Erythroblast (primary cell): Measurements from ENCODE around the gene ACAD8.

Experiments used
- DNase-seq, 2 experiments: peaks; one replicate each; lab custom pipeline; 2025; lab: John Stamatoyannopoulos, UW
- GATA1 ChIP-seq: IDR thresholded peaks from 2 replicates; pipeline ENCODE4 v1.6.1; 2011; ENCODE audit warnings: low read depth, mild to moderate bottlenecking, control low read depth, low read length, moderate library complexity
- POLR2A ChIP-seq: IDR thresholded peaks from 2 replicates; pipeline ENCODE4 v1.6.1; 2011; ENCODE audit warnings: mild to moderate bottlenecking, low read length

Gene ACAD8

DNA sequence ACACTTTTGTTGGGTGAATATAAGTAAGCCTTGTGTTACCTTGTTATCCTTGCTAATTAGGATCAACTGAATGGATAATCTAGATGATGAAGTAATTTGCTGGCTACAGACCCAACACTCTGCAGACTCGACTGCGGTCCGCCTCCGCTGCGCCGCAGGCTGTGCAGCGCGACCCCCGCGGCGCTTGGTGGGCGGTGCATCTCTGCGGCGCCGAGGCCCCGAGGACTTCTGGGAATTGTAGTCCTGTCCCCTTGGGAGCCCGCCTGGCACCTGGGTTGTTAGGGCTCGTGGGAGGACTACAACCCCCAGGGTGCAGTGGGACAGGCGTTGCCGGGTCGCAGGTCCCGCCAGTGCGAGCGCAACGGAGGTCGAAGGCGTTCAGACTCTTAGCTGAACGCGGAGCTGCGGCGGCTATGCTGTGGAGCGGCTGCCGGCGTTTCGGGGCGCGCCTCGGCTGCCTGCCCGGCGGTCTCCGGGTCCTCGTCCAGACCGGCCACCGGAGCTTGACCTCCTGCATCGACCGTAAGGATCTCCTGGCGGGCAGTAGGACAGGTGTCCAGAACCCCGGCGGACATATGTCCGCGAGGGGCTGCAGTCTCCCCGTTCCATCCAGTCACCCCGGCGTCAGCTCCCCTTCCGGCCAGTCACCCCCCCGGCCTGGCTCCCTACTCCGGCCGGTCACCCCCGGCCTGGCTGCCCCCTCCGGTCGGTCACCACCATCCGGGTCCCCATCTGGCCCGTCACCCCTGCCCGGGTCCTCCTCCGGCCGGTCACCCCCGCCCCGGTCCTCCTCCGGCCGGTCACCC is at the start of gene ACAD8, which contains the start of gene THYN1:
ACAD8 (plus strand) TSS at position 381 of the 806 bp plus-strand sequence; CDS start at position 414, 33 bp downstream.
THYN1 (minus strand) TSS at position 165 of the 806 bp plus-strand sequence. CDS start 470 bp downstream, outside the sequence.
- TF ChIP-seq POLR2A (peak; percentile 81), GATA1 (no peak)
- DNase-seq: peak; percentile 96 to 98

DNA sequence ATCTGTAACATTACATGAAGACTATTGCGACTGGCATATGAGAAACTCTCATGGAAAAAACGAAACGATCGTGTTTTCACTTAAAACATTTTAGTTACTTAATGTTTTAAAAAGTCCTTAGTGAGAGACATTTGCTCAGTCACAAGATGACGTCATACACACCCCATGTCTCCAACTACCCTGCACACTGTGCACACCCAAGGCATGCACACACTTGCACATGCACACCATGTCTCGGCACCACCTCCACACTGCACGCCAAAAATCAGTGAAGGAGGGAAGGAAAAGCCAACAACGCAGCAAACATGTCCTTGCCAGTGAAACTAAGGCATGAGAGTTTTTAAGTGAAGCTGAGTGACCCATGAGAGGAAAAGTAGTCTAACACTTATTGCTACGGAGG is 47.6 kb upstream of the ACAD8 start:
- TF ChIP-seq GATA1 (no peak), POLR2A (no peak)
- no peak for DNase-seq

DNA sequence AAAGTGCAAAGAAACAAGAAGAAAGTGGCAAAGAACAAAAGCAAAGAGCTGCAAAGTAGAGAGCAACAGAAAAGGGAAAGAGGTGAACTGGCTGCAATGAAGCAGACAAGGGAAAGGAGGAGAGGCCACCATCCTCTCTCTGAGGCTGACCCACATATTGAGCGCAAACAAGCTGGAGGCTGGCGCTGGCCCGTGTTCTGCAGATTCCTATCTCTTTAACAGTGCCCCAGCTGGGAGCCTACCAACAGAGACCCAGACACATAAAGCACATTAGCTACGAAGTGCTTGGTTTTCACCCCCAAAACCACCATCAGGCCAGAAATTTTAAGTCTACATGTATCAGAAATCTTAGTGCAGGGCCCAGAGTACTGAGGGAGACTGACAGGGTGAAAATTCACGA is 47.2 kb upstream of the ACAD8 start:
- TF ChIP-seq GATA1: no peak
- no peak for TF ChIP-seq POLR2A
- DNase-seq: no peak

DNA sequence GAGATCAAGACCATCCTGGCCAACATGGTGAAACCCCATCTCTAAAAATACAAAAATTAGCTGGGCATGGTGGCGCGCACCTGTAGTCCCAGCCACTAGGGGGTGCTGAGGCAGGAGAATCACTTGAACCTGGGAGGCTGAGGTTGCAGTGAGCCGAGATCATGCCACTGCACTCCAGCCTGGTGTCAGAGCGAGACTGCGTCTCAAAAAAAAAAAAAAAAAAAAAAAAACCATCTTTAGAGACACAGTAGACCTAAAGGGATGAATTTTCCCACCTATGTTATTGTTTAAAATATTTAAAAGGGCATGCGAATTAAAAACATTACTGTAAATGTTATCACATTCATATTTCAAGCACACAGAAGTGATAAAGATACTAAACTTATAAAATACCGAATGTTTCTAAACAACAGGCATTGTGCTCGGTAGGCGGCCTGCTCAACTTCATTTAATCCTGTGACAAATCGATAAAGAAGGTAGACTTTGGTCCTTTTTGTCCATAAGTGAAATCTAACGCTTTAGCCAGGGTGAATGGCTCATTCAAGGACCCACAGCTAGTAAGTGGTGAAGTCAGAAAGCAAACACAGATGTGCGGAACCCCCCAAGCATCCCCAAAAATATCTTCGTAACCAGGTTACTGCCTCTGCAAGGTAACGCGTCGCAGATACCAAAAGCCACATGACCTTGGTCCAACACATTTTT is 45.7 kb upstream of the ACAD8 start:
- TF ChIP-seq GATA1: no peak
- TF ChIP-seq POLR2A: no peak
- DNase-seq: peak; percentile 58 to 76

DNA sequence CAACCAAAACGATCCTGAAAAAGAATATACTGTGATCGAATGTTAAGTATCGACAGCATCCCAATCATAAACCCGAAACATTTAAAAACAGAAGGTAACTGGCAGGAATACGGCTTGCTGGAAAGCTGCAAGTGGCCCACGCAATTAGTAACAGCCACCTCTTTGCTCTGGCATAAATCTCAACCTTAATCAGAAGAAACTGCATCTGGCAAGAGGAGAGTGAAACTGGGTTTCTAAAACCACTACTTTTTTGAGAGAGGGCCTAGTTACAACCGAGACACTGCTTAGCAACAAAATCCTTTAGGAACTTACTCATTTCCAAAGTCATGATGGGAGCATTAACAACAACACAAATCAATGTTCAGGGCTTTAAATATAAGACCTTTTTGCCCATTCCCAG is 37.5 kb upstream of the ACAD8 start:
- no peak for DNase-seq
- no peak for TF ChIP-seq POLR2A
- TF ChIP-seq GATA1: no peak

DNA sequence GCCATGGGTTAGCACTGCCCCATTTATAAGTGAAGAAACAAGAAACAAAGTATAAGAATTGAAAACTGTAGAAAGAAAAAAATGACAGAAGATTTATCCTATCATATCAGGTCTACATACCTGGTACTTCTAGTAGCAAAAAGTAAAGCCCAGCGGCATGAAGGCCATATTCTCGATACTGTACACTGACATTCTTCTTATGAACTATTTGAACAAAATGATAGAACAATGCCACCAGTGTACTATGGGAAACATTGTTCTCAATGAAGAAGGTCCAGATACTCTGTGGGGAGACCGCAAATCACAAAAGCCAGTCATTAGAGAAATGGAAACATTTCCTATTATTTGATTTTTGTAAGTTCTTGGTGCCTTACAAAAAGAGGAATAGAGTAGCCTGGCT is 36.6 kb upstream of the ACAD8 start:
- TF ChIP-seq GATA1 (no peak), POLR2A (no peak)
- no peak for DNase-seq

DNA sequence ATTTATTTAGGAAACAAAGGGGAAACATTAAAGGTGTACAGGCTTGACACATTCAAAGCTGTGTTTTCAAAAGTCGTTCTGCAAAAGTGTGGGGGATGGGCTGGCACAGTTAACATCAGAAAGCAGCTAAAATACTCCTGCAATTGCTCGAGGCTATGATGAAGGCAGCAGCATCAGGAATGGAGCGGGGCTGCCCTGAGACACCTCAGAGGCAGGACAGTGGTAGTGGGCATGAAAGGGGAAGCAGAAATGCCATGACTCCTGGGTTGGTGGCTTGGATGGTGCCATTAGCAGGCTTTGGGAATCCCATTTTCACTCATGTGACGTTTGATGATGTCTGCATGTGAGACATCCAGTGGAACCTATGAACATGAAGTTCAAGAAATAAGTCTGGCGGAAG is 30.2 kb upstream of the ACAD8 start:
- no peak for TF ChIP-seq GATA1
- no peak for TF ChIP-seq POLR2A
- peak; percentile 41 to 62 for DNase-seq

DNA sequence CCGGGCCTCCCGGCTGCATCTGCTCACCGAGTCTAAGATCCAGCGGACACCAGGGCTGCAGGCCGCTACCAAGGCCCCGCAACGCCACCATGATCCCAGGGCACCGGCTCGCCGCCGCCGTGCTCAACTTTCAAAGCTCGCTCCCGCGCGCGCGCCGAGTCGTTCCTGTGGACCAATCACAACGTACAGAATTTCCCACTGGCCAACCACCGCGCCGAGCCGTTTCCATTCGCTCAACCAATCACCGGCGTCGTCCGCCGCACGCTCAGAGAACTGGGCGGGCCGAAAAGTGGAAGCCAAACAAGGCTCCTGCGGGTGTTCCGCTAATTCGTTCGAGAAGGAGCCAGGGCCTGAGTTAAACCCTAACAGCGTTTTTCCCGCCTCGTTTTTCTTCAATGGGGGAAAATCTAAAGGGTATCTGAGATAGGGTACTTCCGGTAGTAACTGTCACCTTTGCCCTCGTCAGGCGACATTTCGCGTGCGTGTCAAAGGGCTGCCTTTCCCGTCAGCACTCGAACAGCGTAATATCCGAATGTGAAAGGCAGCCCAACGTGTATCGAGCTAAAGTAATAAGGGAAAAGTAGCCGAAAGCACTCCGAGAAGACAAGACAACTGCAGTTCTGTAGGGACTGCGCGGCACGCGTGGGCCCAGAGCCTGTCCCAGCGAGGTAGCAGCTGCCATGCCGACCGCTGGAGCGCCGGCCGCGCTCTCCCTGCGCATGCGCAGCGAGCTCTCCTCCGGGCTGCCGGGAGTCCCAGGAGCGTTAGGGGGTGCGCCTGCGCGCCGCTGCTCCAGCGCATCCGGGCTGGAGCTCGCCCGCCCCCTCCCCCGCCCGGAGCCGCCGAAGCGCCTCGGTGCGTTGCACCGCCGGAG is 29.3 kb upstream of the ACAD8 start, which contains the start of the genes NCAPD3 and VPS26B:
NCAPD3 (minus strand) TSS at position 132 of the 874 bp plus-strand sequence; CDS start at position 91, 41 bp downstream.
VPS26B (plus strand) TSS at position 836 of the 874 bp plus-strand sequence. CDS start 452 bp downstream, outside the sequence.
- peak; percentile 97 for DNase-seq
- peak; percentile 99 for TF ChIP-seq POLR2A
- TF ChIP-seq GATA1: no peak

DNA sequence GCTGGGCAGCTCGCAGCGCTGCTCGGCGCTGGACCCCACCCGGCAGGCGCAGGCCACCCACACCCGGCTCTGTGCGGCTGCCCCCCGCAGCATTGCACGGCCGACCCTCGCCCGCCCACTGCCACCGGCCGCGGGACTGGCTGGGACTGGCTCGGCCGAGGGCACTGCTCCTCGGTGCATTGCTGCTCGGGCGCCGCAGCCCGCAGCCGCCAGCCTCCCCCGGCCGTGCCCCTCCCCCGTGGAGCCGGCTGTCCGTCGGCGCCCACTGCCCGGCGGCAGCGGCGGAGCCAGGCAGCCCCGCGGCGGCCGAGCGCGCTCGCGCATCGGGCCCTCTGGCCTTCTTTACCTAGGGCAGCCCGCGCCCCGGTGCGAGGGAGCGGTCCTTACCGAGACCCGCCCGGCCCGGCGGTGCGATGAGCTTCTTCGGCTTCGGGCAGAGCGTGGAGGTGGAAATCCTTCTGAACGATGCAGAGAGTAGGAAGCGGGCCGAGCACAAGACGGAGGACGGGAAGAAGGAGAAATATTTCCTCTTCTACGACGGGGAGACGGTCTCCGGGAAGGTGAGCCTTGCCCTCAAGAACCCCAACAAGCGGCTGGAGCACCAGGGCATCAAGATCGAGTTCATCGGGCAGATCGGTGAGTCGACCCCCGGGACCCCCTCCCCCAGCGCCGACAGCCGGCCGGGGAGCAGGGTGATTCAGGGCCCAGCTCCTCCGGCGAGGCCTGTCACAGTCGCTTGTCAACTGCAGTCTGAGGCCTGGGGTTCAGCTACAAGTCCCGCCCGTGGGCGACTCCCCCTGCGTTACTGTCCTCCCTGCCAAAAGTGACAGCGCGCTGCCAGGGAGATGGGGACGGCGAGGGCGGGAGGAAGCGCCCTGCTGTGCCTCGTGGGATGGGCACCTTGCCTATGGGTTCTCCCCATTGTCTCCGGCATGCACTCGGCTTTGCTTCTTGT is 28.4 kb upstream of the ACAD8 start:
- TF ChIP-seq POLR2A (peak; percentile 62), GATA1 (no peak)
- peak; percentile 85 to 86 for DNase-seq

DNA sequence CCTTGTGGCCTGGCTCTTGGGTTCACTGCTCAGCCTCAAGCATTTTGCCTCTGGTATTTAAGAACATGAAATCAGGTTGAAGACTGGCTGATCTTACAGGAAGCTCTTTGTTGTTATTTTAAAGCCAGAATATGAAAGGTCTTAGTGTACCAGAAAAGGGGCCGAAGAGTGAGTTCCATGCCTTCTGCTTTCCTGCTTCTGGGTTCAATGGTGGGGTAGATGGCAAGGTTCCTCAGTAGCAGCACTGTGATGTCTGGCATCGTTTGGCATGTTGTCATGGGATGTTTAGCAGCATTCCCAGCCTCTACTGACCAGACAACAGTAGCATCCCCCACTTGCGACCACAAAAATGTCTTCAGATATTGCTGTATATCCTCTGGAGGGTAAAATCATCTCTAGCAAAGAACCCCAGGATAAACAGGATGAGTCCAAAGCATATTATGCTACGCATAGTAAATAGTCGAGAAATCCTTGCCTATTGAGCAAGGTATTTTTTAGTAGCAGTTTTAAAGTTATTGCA is 26.5 kb upstream of the ACAD8 start:
- no peak for TF ChIP-seq POLR2A
- no peak for TF ChIP-seq GATA1
- no peak for DNase-seq

DNA sequence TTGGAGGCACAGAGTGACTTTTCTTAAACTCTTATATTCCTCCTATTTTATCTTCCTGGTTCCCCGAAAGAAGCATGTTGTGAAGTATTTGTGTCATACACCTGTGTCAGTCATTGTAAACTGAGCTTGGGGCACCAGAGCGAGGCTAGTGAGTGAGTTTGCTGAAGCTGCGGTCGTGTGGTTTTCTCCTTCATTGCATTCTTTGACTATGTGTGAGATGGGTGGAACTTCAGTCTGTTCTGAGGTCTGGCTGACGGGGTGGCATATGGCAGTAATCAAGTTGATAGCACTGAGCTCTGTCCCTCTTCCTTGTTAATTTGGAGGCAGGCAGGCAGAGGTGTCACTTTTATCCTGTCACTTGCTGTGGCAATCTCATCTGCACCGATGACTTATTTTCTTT is 24.7 kb upstream of the ACAD8 start:
- TF ChIP-seq POLR2A (no peak), GATA1 (no peak)
- DNase-seq: no peak

DNA sequence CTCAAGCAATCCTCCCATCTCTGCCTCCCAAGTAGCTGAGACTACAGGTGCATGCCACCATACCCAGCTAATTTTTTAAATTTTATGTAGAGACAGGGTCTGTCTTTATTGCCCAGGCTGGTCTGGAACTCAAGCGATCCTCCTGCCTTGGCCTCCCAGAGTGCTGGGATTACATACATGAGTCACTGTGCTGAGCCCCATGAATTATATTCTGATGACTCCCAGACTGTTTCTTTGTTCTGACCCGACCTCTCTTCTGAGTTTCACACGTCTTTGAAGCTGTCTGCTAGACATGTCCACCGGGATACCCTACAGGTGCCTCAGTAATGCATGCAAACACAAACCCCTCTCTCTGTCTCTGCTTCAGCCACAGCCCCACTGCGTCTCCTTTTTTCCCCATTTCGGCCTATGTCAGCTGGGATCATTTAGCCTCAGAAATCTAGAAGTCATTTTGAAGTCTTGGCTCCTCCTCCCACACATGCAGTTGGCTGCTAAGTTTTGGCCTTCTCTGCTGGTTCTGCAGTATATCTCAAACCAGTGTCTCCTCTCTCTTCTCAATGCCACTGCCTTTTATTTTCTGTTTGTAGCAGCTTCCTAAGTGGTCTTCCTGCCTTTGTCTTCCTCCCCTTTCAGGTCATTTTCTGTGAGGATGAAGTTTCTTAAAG is 24.1 kb upstream of the ACAD8 start:
- no peak for DNase-seq
- no peak for TF ChIP-seq POLR2A
